B cell (primary cell): ENCODE measurements around the gene TAS2R13.

Experiments
- EZH2 ChIP-seq: IDR thresholded peaks from 2 replicates; pipeline ENCODE4 v1.6.1; 2012; ENCODE audit warnings: borderline replicate concordance, low read depth, mild to moderate bottlenecking, moderate library complexity, low read length; ENCODE audit not compliant: insufficient read depth, poor library complexity, severe bottlenecking
- TF ChIP-seq, protein P1 (sequence below): fragments of 200-600 bp; IDR thresholded peaks from one replicate; pipeline ENCODE4 v1.8.0; 2022; ENCODE audit warnings: antibody characterized with exemption, mild to moderate bottlenecking

- TF ChIP-seq, protein P1, sequence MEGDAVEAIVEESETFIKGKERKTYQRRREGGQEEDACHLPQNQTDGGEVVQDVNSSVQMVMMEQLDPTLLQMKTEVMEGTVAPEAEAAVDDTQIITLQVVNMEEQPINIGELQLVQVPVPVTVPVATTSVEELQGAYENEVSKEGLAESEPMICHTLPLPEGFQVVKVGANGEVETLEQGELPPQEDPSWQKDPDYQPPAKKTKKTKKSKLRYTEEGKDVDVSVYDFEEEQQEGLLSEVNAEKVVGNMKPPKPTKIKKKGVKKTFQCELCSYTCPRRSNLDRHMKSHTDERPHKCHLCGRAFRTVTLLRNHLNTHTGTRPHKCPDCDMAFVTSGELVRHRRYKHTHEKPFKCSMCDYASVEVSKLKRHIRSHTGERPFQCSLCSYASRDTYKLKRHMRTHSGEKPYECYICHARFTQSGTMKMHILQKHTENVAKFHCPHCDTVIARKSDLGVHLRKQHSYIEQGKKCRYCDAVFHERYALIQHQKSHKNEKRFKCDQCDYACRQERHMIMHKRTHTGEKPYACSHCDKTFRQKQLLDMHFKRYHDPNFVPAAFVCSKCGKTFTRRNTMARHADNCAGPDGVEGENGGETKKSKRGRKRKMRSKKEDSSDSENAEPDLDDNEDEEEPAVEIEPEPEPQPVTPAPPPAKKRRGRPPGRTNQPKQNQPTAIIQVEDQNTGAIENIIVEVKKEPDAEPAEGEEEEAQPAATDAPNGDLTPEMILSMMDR: no peak
- TF ChIP-seq EZH2: no peak
Measured at GRCh38 chr12:10941916-10942607, 32.7 kb upstream of the TAS2R13 start.
